GM10248 (cell line): Measurements from ENCODE around the gene NREP.

Source experiments
- CTCF ChIA-PET: fragments of 300-600 bp; sonication (Branson Sonifier 250); formaldehyde crosslinking; extraction: SDS; loops from one replicate; lab custom pipeline; 2021; ENCODE audit warnings: antibody characterized with exemption; lab: Yijun Ruan, JAX
- POLR2A ChIA-PET: fragments of 350-650 bp; sonication (Branson Sonifier 250); formaldehyde crosslinking; extraction: SDS; loops from one replicate; lab custom pipeline; 2020; ENCODE audit warnings: antibody characterized with exemption; lab: Yijun Ruan, JAX
- DNase-seq: peaks from one replicate; pipeline ENCODE4 v3.0.0; 2012; ENCODE audit errors: extremely low spot score
- CTCF ChIP-seq: IDR thresholded peaks from 2 replicates; pipeline ENCODE4 v1.5.1; 2012; ENCODE audit warnings: mild to moderate bottlenecking, low read depth; ENCODE audit errors: extremely low read depth, missing control alignments, control extremely low read depth

NREP gene

GRCh38 chr5:111757355-111758283 is 625 bp upstream of the NREP start:
- peak; percentile 12 for TF ChIP-seq CTCF
- ChIA-PET POLR2A (no interaction called here), CTCF (interaction anchor here (0.6 to 1.7 kb wide), 15 partner anchors 8 to 390 kb away, joined by 3 to 7 read pairs (median 3); no protein-coding TSS in a partner anchor)
- peak; percentile 83 for DNase-seq

- no peak for TF ChIP-seq CTCF
- no peak for DNase-seq
- ChIA-PET POLR2A (no interaction called here), CTCF (interaction anchor here (1.7 kb wide), 1 partner anchor 10 kb away, joined by 7 read pairs; no protein-coding TSS in a partner anchor)
These were observed 1.0 kb downstream of the NREP start for GRCh38 chr5:111755942-111756381.

- CTCF ChIA-PET: interaction anchor here (1.5 kb wide), 1 partner anchor 28 kb away, joined by 4 read pairs; no protein-coding TSS in a partner anchor
- no peak for DNase-seq
- POLR2A ChIA-PET: no interaction called here
- no peak for TF ChIP-seq CTCF
These were observed 1.6 kb downstream of the NREP start for GRCh38 chr5:111755345-111755941.

- ChIA-PET POLR2A (no interaction called here), CTCF (interaction anchor here (1.2 to 1.5 kb wide), 2 partner anchors 12 to 26 kb away, joined by 4 to 6 read pairs; no protein-coding TSS in a partner anchor)
- no peak for DNase-seq
- TF ChIP-seq CTCF: no peak
These were observed 3.0 kb downstream of the NREP start for GRCh38 chr5:111753884-111754589.

- ChIA-PET POLR2A (no interaction called here), CTCF (no interaction called here)
- no peak for TF ChIP-seq CTCF
- DNase-seq: no peak
These were observed 4.5 kb downstream of the NREP start for GRCh38 chr5:111752426-111752965.
